Astrocyte of the cerebellum (primary cell): Measurements from ENCODE around the gene RARS1.

Experiments used
- DNase-seq: peaks from one replicate; pipeline ENCODE4 v3.0.0-alpha.2; 2011; ENCODE audit warnings: low read depth
- H3K4me3 ChIP-seq: 2 replicates; pipeline ENCODE4 v1.5.1; 2011; ENCODE audit warnings: mild to moderate bottlenecking, low read depth, low read length, moderate library complexity
- CTCF ChIP-seq: IDR thresholded peaks from 2 replicates; pipeline ENCODE4 v1.5.1; 2012; ENCODE audit warnings: low read length, low read depth, moderate library complexity, mild to moderate bottlenecking; ENCODE audit errors: missing control alignments
- in situ Hi-C: cut with HindIII; loops from 2 replicates; pipeline ENCODE4 v1.10.0; 2017; ENCODE audit warnings: low sequenced_read_pairs

RARS1 gene

GRCh38 chr5:168563959-168564358, 77.7 kb downstream of the RARS1 start:
- no peak for DNase-seq
- in situ Hi-C loops, result no loop called here
- no peak overlapping the region for H3K4me3 ChIP-seq
- TF ChIP-seq CTCF, result no peak

- DNase-seq, result no peak
- no peak overlapping the region for H3K4me3 ChIP-seq
- in situ Hi-C loops, result no loop called here
- no peak for TF ChIP-seq CTCF
These were observed 82.5 kb downstream of the RARS1 start for GRCh38 chr5:168568738-168569137.
